HG02870 (cell line): ENCODE data around the gene TMEM44.
"Not testable (repeated sequence)": the region's sequence is repeated elsewhere in the genome, so short reads cannot be mapped to it uniquely, and the experiment has no call there.

ENCODE experiments used
- ATAC-seq: cut with Tn5 transposase; IDR thresholded peaks from one replicate; pipeline ENCODE4 v1.9.1; 2021; ENCODE audit warnings: mild to moderate bottlenecking, moderate library complexity; ENCODE audit not compliant: unreplicated experiment

Gene TMEM44

DNA sequence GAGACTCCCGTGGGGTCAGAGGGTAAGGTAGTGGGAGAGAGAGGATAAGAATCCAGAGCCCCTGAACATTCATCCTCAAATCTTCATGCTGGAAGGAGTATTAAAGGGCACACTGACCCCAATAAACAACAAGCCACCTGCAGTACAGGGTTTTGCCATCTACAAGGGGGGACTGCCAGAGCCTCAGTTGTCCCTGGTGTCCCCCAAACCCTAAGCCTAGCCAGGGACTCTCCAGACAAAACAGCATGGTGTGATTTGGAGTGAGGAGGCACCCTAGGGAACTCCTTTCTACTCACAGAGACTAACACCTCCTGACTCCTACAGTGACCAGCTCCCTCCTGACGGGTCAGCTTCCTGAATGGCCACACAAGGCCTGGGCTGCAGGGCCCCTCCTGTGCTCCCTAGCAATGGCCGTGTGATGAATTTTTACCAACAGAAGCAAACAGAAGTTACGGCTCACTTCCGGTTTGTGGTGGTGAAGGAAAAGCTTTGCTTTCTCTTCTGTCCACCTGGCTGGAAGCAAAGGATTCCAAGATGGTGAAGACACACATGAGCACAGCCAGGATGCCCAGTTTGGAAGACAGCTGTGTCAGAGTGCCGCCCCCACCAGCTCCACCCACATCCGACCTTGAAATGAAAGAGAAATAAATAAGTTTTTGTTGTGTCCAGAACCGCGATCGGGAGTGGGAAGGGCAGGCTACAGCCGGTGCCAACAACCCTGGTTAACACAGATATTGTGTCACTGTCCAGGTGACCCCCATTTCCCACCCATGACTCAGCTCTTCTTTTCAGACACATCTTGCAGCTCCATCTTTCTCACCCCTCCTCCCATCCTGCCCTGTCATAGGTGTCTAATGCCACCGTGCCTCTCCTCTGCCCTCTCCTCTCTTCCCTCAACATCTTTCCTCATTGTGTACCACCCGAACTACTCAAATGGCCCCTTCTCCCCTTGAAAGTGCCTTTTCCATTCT is 76.8 kb downstream of the TMEM44 start:
- no peak for ATAC-seq

DNA sequence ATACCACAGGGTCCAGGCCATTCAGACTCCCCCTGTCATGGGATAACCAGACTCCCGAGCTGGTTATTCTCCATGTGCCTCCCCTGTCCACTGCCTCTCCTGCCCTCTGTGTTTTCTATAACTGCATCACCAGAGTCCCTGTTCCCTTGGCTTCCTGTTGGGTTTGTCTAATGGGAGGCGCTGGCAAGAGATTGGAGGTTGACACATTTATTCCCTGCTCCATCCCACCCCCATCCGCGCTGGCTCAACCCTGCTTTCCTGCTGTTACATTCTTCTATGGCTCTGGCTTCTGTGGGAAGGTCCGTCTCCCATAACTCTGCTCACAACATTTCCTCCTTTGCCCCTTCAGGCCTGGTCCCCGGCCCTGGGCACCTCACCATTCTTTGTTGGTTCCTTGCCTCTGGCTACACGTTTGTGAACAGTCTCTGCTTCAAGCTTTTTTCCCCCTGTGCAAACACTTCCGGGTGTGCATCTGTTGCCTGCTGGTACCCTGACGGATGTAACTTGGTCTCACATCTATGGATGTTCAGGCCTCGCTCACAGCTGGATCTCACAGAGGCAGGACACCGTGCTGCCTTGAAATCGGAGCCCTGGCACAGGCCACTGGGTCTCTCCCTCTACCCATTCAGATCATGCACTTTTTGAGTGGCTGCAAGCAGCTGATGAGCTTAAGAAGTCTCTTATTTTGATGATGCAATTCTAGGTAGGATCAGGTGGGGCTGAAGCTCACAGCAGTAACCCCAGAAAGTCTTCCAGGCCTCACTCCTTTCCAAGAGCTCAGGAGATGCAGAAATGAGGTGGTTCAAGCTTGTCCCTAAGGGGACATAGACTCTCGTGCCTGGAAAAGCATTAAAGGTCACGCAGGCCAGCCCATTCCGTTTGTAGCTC is 77.8 kb downstream of the TMEM44 start:
- no peak for ATAC-seq

DNA sequence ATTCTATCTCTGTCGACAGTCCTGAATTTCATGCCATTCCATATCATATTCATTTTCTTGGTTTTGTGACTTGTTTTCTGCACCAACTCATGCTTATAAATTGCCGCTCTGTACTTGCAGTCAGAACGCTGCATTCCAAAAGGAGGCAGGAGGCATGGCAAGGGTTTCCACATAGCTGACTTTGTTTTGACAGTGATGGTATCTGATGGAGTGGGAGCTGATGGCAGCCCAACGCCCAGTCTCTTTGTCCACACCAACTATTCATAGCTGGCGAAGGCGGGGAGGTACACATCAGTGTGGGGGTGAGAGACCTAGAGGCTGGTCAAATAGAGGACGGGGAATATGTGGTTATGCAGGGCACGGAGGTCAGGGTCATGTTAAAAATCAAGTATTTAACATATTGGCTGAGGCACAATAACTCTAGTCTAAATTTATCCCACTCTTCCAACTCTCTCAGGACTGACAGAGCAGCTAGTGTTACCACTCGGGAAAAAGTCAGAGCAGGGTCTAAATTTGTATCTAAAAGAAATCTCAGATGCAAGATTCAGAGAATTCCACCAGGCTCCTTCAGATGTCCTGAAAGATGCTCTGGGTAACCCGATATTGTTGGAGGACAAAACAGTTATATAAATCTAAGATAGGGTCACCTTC is 78.6 kb downstream of the TMEM44 start:
- ATAC-seq = no peak

DNA sequence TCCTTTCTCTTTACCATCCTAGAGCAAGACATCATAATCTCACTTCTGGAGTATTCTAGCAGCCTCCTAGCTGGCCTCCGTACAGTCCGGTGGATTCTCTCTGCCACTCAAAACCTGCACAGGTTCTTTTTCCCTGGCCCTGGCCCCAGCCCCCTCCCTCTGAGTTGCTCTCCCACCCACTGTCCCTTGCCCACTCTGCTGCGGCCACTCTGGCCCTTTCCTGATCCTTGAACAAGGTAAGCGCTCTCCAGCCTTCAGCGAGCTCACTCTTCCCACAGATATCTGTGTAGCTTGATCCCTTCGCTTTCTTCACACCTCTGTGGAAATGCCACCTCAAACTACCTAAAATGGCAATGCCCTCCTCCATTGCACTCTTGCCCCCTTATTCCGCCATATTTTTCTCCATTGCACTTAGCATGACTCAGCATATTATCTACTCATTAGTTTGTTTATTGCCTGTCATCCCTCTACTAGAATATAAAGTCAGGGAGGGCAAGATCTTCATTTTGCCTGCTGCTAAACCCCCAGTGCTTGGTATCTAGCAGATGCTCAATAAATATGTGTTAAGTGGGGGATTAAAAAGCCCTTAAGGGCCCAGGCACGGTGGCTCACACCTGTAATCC is 80.8 kb downstream of the TMEM44 start:
- no peak for ATAC-seq

DNA sequence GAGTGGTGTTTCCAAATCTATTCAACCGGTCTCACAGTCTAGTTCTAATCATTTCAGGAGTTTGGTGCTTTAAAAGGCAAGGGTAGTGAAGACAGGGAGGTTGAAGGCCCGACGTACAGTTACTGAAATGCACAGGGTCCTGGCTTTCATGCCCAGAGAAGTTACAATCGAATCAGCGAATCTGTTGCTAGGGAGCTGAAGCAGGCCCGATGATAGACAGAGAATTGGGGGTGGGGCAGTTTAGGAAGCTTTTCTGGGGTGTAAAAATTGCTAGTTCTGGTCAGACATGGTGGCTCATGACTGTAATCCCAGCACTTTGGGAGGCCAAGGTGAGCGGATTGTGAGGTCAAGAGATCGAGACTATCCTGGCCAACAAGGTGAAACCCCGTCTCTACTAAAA is 83.4 kb downstream of the TMEM44 start:
- no peak for ATAC-seq

DNA sequence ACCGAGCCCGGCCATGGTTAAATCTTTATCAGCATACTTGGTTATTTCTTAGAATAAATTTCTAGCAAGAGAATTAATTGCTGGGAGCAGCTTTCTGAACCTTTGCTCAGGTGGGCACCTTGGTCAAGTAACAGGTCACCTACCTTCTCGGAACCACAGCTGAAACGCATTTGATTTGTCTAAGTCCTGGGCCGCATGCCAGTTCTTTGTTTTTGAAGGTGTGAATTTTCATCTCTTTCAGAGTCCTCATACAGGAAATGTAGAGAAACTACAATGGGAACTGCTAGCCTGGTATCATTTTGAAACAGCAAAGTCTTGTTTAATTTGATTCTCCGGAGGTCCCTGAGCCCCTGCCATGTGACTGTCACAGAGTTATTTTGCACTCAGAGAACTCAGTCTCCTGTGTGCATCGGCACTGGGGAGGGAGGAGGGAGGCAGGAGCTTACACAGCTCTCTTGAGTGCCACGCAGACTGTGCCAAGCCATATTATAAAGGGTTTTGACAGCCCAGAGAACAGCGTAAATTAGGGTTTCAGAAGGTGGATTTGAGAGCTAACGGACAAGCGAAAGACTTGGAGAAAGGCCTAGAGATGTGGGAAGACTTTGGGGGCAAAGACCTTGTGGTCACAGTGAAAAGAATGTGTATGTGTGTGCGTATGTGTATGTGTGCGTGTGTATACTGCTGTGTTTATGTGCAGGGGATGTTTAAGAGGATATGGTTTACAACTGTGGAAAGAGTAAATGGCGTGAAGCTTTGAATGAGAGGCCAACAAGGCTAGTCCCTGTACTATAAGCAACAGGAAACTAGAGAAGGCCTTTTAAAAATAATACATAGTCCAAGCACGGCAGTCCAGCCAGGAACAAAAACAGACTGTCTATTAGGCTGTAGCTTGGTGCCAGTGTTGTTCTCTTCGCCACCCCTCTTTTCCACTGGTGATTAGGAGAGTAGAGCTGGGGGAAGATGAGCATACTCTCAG is 84.6 kb downstream of the TMEM44 start:
- ATAC-seq = no peak

DNA sequence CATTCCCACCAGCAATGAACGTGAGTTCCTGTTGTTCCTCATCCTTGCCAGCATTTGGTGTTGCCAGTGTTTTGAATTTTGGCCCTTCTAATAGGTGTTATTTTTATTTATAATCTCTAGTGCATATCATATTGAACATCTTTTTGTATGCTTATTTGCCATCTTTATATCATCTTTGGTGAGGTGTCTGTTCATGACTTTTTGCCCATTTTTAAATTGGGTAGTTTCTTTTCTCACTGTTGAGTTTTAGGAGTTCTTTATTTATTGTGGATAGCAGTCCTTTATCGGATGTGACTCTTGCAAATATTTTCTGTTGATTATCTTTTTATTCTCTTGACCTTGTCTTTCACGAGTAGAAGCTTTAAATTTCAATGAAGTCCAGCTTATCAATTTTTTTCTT is 86.2 kb downstream of the TMEM44 start:
- ATAC-seq = no peak

DNA sequence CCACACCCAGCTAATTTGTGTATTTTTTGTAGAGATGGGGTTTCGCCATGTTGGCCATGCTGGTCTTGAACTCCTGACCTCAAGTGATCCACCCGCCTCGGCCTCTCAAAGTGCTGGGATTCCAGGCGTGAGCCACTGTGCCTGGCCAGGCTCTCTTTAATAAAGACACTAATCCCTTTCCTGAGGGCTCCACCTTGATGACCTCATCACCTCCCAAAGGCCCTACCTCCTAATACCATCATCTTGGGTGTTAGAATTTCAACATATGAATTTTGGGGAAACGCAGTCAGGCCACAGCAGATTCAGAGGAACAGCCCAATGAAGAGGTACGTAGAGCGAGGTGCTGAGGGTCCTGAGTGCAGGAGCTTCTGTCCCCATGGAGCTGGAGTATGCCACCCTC is 87.7 kb downstream of the TMEM44 start:
- ATAC-seq = not testable (repeated sequence)

DNA sequence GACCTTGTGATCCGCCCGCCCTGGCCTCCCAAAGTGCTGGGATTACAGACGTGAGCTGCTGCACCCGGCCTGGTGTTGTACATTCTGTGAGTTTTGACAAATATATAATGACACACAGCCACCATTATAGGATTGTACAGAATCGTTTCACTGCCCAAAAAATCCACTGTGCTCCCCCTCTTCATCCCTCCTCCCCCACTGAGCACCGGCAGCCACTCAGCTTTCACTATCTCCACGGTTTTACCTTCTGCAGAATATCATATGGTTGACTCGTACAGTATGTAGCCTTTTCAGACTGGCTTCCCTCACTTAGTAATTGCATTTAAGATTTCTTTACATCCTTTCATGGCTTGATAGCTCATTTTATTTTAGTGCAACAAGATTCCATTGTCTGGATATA is 89.7 kb downstream of the TMEM44 start:
- ATAC-seq = no peak

DNA sequence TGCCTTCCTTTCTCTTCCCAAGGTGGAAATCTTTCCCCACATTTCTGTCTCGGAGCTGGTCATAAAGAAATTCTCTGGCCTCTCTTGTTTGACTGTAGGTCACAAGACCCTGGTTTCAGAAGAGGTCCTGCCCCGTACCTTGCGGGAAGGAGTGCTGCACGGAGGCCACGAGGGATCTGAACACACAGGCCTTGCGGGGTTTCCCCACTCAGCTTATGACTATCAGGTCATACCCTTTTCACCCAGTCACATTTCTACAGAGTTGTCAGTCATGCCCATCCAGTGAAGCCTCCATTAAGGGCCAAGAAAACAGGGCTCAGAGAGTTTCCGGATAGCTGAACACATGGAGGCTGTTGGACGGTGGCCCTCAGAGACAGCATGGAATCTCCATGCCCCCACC is 91.7 kb downstream of the TMEM44 start:
- no peak for ATAC-seq

DNA sequence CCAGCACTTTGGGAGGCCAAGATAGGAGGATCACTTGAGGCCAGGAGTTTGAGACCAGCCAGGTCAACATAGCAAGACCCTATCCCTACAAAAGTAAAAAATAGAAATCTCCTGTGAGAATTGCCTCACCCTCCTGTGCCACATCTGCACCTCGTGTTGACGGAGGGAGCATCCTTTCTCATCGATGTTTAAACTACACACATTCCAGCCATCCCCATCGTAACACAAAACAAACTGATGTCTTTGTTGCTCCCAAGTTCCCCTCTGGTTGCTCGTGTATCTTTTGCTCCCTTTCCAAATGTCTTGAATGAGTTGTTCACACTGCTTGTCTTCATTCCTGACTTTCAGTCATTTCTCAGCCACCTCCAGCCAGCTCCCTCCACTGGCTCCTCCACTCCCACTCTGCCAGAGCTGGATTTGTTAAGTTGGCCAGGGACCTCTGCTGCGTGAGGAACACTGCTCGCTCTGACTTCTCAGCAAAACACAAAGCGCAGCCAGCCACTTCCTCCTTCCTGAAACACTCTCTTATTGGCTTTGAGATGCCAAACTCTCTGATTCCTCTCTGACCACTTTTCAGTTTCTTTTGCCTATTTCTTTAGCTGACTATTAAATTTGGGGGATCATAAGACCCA is 92.8 kb downstream of the TMEM44 start:
- ATAC-seq = no peak

DNA sequence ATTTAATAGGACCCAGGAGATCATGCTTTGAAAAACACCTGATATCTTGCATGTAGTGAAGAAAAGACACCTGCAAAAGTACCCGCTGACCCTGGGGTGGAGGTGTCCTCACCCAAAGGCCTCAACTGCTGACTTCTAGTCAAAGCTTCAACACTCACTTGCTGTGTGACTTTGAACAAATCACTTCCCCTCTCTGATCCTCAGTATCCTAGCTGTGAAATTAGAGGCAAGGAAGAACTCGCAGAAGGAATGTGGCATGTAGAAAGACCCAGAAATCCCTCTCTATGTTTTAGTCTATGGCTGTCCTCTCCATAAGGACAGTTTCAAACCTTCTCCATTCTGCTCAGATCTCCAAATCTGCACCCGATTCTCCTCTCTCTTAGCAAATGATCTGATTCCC is 93.7 kb downstream of the TMEM44 start:
- ATAC-seq = no peak

DNA sequence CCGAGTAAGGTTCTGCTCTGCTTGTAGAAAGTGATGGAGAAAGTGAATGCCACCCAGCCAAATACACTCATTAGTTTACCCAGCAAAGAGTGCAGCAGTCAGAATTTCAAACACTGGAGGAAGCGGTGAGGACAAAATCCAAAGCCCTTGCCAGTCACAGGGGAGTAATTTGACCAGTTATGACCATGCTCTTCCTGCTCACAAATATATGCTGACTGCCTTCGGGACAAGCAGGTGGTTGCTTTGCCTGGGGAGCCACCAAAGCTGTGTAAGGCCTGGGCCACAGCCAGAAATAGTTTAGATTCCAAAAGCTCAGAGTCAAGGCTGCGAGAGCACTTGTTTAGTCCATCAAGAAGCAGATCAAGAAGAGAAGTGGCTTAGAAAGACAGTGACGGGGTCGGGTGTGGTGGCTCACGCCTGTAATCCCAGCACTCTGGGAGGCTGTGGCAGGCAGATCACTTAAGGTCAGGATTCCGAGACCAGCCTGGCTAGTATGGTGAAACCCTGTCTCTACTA is 95.4 kb downstream of the TMEM44 start:
- no peak for ATAC-seq
